Measurements from ENCODE around the gene RAB11FIP4.

Gene RAB11FIP4

DNA sequence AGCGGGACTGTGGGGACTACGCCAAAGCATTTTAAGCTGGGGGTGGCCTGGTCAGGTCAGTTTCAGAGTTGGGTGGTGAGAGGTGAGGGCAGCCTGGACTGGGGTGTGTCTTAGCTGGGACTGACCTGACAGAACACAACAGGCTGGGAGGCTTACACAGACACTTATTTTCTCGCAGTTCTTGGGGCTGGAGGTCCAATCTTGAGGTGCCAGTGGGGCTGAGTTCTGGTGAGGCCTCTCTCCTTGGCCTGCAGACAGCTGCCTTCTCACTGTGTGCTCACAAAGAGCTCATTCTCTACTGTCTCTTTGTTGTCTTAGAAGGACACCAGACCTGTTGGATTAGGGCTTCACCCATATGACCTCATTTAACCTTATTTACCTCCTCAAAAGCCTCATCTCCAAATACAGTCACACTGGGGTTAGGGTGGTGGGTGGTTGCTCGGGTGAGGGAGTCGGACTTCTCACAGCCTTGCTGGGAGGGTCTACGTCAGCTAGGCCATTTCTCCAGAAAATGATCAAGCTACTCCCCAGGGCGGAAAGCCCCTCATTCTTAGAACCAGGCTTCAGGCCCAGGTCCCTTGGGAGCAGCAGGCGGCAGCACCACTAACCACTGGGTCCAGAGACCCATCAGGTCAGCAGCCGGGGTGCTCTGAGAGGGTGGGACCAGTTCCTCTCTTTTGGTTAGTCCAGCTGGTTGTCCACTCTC, 149.3 kb downstream of the RAB11FIP4 start:
- TF ChIP-seq ZFX (IDR thresholded peaks at IDR 0.05; ENCODE audit: borderline replicate concordance) = no peak
- TF ChIP-seq, protein P1, sequence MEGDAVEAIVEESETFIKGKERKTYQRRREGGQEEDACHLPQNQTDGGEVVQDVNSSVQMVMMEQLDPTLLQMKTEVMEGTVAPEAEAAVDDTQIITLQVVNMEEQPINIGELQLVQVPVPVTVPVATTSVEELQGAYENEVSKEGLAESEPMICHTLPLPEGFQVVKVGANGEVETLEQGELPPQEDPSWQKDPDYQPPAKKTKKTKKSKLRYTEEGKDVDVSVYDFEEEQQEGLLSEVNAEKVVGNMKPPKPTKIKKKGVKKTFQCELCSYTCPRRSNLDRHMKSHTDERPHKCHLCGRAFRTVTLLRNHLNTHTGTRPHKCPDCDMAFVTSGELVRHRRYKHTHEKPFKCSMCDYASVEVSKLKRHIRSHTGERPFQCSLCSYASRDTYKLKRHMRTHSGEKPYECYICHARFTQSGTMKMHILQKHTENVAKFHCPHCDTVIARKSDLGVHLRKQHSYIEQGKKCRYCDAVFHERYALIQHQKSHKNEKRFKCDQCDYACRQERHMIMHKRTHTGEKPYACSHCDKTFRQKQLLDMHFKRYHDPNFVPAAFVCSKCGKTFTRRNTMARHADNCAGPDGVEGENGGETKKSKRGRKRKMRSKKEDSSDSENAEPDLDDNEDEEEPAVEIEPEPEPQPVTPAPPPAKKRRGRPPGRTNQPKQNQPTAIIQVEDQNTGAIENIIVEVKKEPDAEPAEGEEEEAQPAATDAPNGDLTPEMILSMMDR (IDR thresholded peaks at IDR 0.05) = no peak
- H3K27ac ChIP-seq = no peak overlapping the region

DNA sequence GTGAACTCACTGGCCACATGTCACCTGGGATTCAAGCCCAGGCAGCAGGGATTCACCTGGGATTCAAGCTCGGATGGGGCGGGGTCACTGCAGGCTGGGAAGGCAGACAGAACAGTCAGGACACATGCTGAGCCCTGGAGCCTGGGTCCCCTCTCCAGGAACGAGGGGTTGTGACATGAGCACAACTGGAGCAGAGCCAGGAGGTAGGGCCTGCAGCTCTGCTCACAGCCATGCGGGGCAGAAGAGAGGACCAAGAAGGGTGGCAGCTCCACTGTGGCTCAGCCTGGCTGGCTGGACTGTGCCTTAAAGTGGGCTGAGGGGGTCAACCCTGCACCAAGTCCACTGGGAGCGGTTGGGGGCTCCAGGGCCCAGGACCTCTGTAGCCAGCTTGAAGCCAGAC, 150.1 kb downstream of the RAB11FIP4 start:
- no peak overlapping the region for H3K27ac ChIP-seq
- TF ChIP-seq, protein P1 (IDR thresholded peaks at IDR 0.05) = no peak
- TF ChIP-seq ZFX (IDR thresholded peaks at IDR 0.05; ENCODE audit: borderline replicate concordance) = no peak

DNA sequence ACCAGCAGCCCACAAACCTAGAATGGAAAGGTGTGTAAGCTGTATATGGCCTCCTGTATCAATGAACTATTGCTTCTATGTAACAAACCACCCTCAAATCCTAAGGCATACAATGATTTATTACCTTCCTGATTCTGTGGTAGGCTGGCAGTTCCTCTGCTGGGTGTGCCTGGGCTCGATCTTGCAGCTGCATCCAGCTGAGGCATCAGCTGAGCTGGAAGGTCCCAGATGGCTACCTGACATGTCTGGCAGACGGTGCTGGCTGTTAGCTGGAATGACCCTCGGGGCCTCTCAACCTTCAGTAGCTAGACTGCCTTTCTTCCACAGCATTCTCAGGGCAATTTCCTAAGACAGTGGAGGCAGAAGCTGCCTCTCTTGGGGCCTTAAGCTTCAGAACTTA, 152.7 kb downstream of the RAB11FIP4 start:
- TF ChIP-seq ZFX (IDR thresholded peaks at IDR 0.05; ENCODE audit: borderline replicate concordance) = no peak
- TF ChIP-seq, protein P1 (IDR thresholded peaks at IDR 0.05) = no peak
- no peak overlapping the region for H3K27ac ChIP-seq

DNA sequence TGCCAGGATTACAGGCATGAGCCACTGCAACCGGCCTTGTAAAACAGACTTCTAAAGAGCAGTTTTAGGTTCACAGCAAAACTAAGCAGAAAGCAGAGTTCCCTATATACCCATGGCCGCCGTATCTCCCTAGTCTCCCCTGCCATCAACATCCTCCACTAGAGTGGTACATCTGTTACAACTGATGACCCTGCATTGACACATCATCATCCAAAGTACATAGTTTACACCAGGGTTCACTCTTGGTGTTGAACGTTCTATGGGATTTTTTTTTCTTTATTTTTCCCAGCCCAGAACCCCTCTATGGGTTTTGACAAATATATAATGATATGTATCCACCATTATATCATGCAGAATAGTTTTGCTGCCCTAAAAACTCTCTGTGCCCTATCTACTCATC, 155.2 kb downstream of the RAB11FIP4 start:
- H3K27ac ChIP-seq = no peak overlapping the region
- TF ChIP-seq, protein P1 (IDR thresholded peaks at IDR 0.05) = no peak
- TF ChIP-seq ZFX (IDR thresholded peaks at IDR 0.05; ENCODE audit: borderline replicate concordance) = no peak

DNA sequence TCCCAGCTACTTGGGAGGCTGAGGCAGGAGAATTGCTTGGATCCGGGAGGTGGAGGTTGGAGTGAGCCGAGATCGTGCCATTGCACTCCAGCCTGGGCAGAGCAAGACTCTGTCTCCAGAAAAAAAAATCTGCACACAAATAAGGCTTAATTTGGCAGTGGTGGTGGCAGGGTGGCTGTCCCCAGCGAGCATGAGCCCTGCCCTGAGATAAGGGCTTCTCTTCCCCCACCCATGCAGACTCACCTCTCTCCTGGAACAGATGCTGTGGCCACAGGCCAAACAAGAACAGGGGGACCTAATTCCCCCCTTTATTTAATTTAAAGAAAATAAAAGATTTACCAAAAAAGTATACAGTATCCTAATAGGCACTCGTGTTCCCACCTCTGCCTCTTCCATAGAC, 157.2 kb downstream of the RAB11FIP4 start:
- TF ChIP-seq ZFX (IDR thresholded peaks at IDR 0.05; ENCODE audit: borderline replicate concordance) = no peak
- TF ChIP-seq, protein P1 (IDR thresholded peaks at IDR 0.05) = no peak
- peak overlapping the region; percentile 84 for H3K27ac ChIP-seq

DNA sequence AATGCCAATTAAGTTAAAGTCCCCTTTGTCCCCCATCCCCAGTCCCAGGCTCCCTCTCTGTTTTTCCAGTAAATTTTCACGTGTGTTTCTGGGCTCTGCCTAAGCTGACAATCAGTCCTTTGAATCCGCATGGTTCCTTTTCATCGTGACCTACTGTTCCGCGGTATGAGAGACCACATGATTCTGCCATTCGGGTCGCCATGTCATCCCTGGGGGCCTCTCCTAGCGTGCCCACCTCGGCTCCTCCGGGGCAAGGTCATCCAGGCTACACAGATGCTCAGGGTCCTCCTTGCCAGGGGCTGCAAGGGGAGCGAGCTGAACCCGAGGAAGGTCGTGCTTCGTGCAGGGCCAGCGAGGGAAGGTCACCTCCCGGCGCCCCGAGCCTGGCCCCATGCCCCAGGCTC, 157.6 kb downstream of the RAB11FIP4 start:
- TF ChIP-seq ZFX (IDR thresholded peaks at IDR 0.05; ENCODE audit: borderline replicate concordance) = no peak
- TF ChIP-seq, protein P1 (IDR thresholded peaks at IDR 0.05) = no peak
- peak overlapping the region; percentile 84 for H3K27ac ChIP-seq

DNA sequence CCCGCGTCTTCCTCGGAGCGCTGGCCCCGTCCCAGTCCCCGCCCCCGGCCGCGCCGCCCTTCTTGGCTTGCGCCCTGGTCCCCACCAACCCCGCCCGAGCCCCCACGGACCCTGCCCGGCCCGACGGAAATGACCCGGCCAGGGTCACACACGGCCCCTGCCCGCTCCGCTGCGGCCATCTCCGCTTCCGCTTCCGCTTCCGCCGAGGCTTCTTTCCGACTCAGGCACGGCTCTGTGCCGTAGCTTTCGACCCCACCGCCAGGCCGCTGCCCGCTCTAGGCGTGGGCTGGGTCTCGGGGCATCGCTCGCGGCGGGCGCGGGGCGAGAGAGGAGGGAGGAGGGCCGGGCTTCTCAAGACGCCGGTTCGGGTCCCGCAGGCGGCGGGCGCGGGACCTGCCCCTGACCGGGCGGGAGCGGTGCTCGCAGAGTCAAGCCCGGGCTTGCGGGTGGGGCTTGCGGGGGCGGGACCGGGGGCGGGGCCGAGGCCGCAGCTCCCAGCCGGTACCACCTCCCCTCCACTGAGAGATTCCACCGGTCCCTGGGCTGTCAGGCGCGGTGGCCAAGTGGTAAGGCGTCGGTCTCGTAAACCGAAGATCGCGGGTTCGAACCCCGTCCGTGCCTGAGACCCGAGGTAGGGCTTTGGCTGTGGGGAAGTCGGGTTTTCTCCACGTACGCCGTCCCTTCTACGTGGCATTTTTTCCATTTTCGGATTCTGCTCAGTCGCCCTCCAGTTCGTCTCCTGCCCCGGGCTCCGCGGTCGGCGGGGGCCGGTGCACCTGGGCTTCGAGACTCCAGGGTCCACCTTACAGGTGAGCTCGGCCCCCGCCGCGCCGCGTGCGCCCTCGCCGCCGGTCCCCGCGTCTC, 158.3 kb downstream of the RAB11FIP4 start:
- TF ChIP-seq, protein P1 (IDR thresholded peaks at IDR 0.05) = no peak
- TF ChIP-seq ZFX (IDR thresholded peaks at IDR 0.05; ENCODE audit: borderline replicate concordance) = no peak
- peak overlapping the region; percentile 84 for H3K27ac ChIP-seq

Measured in 22Rv1 (cell line).